OCI-LY3 (cell line): ENCODE results near the gene EPHB2.

Experiments used
- H2AFZ ChIP-seq: fragments of 200-600, 300-600 bp; shearing (Covaris generic); 2 replicates; pipeline ENCODE4 v1.6.0; 2014; ENCODE audit warnings: antibody characterized with exemption, low read depth, low read length
- H3K27ac ChIP-seq: fragments of 200-600, 300-600 bp; sonication (generic); 2 replicates; pipeline ENCODE4 v1.5.1; 2014; ENCODE audit warnings: mild to moderate bottlenecking, low read length, moderate library complexity, mixed read lengths
- H3K27me3 ChIP-seq: fragments of 200-600, 300-600 bp; sonication (generic); 2 replicates; pipeline ENCODE4 v1.6.1; 2014; ENCODE audit warnings: low read depth, low read length, mixed read lengths
- H3K36me3 ChIP-seq: fragments of 200-600, 300-600 bp; sonication (generic); replicated peaks from 2 replicates; pipeline ENCODE3; 2014; ENCODE audit warnings: low read depth, low read length, mixed read lengths
- H3K4me1 ChIP-seq: fragments of 300-600, 200-600 bp; sonication (generic); 2 replicates; pipeline ENCODE4 v1.6.1; 2014; ENCODE audit warnings: low read length, mixed read lengths
- H3K4me2 ChIP-seq: fragments of 200-600, 300-600 bp; sonication (generic); 2 replicates; pipeline ENCODE4 v1.6.1; 2014; ENCODE audit warnings: low read length, mixed read lengths
- H3K4me3 ChIP-seq: fragments of 300-600, 200-600 bp; sonication (generic); 2 replicates; pipeline ENCODE4 v1.5.1; 2014; ENCODE audit warnings: antibody characterized with exemption, mild to moderate bottlenecking, low read length, moderate library complexity
- H3K79me2 ChIP-seq: fragments of 300-600, 200-600 bp; shearing (Covaris generic); 2 replicates; pipeline ENCODE4 v1.6.1; 2014; ENCODE audit warnings: mild to moderate bottlenecking, low read length, mixed read lengths
- H3K9ac ChIP-seq: fragments of 300-600, 200-600 bp; shearing (Covaris generic); 2 replicates; pipeline ENCODE4 v1.6.0; 2014; ENCODE audit warnings: mild to moderate bottlenecking, low read length, moderate library complexity
- H3K9me3 ChIP-seq: fragments of 200-600, 300-600 bp; shearing (Covaris generic); 2 replicates; pipeline ENCODE4 v1.6.1; 2014; ENCODE audit warnings: low read length, mixed read lengths; ENCODE audit not compliant: insufficient read depth
- H4K20me1 ChIP-seq: fragments of 200-600, 300-600 bp; sonication (generic); 2 replicates; pipeline ENCODE4 v1.6.1; 2016; ENCODE audit warnings: low read length, mixed read lengths; ENCODE audit not compliant: insufficient read depth
- CTCF ChIP-seq: fragments of 200-600, 300-600 bp; sonication (generic); IDR thresholded peaks from 2 replicates; pipeline ENCODE4 v1.5.1; 2014; ENCODE audit warnings: antibody characterized with exemption, low read length, low read depth
- EZH2phosphoT487 ChIP-seq: fragments of 200-600 bp; shearing (Covaris generic); IDR thresholded peaks from 2 replicates; pipeline ENCODE4 v1.6.1; 2018; ENCODE audit warnings: antibody characterized with exemption, mixed run types, low read depth

Gene EPHB2

DNA sequence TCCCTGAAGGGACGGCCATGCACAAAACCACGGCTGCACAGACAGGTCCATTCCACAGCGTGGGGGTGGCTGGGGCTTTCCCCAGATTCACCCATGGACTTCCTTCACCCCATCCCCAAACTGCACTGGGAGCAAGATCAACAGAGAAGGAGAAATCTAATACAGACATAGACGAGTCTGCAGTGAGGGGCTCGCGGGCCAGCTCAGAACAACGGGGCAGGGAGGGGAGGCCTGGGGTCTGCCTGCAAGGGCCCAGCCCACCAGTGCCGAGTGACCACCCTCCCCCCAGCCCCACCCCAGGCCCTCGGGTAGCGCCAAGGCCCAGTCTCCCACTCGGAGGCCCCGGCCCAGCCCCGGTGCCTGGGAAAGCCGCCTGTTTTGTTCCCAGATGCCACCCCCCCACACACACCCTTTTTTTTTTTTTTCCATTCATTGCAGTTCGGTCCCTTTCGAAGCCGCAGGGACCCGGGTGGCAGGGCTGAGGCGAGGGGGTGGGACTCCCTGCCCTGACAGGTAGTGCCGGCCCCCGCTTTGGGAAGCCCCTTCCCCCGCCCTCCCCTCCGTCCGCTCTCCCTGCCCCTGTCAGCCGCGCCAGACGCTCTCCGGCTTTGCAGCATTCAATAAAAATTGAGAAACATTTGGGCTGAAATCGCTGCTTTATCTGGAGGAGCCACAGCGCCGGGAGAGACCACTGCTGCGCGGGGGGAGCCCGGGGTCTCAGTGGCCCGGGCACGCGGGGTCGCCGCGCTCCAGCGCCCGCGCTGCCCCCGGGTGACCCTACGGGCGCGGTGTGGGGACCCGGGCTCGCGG is 543 bp upstream of the EPHB2 start:
- no peak for TF ChIP-seq CTCF
- no peak for TF ChIP-seq EZH2phosphoT487
- Histone ChIP-seq H2AFZ (no peak overlapping the region), H3K36me3 (no peaks in the 10 kb centered on the region), H3K9ac (0 out of 2 replicates have a peak overlapping the region, but pooled peaks have one; percentile 30), H3K27ac (no peak overlapping the region), H3K4me1 (peaks cover 54% of the 10 kb centered on the region), H4K20me1 (peaks cover 21% of the 10 kb centered on the region), H3K4me3 (peak overlapping the region; percentile 75), H3K27me3 (peaks cover 27% of the 10 kb centered on the region), H3K79me2 (peaks cover 10% of the 10 kb centered on the region), H3K9me3 (no peaks in the 10 kb centered on the region), H3K4me2 (peak overlapping the region; percentile 75)

- Histone ChIP-seq H3K9ac (peak overlapping the region; percentile 55), H3K4me2 (peak overlapping the region; percentile 93), H3K27me3 (peaks cover 24% of the 10 kb centered on the region), H3K79me2 (peaks cover 10% of the 10 kb centered on the region), H4K20me1 (peaks cover 30% of the 10 kb centered on the region), H2AFZ (no peak overlapping the region), H3K27ac (no peak overlapping the region), H3K4me1 (peaks cover 56% of the 10 kb centered on the region), H3K36me3 (no peaks in the 10 kb centered on the region), H3K9me3 (no peaks in the 10 kb centered on the region), H3K4me3 (peak overlapping the region; percentile 79)
- TF ChIP-seq EZH2phosphoT487 = no peak
- TF ChIP-seq CTCF = no peak
Measured at GRCh38 chr1:22711071-22711470, 432 bp downstream of the EPHB2 start.

- peaks cover 60% of the 10 kb centered on the region for H3K4me1 ChIP-seq
- peak overlapping the region; percentile 93 for H3K4me2 ChIP-seq
- H3K9ac ChIP-seq = peak overlapping the region; percentile 55
- peak overlapping the region; percentile 59 for H3K27ac ChIP-seq
- H3K27me3 ChIP-seq = peaks cover 24% of the 10 kb centered on the region
- peak overlapping the region; percentile 79 for H3K4me3 ChIP-seq
- H2AFZ ChIP-seq = no peak overlapping the region
- no peaks in the 10 kb centered on the region for H3K36me3 ChIP-seq
- H3K79me2 ChIP-seq = peaks cover 10% of the 10 kb centered on the region
- no peak for TF ChIP-seq CTCF
- TF ChIP-seq EZH2phosphoT487 = no peak
- peaks cover 38% of the 10 kb centered on the region for H4K20me1 ChIP-seq
- H3K9me3 ChIP-seq = no peaks in the 10 kb centered on the region
Measured at GRCh38 chr1:22711591-22712501, 1.2 kb downstream of the EPHB2 start.
